ENCODE data around the gene BAG2. TPM values are rescaled to one million over a fixed set of nuclear protein-coding genes. Genes with fewer than 3 reads are reported as not detected.

BAG2 gene
- 6.8 to 7.5 TPM (median 7.2 TPM) in 5 replicates for total RNA-seq (2022; extraction: Qiagen RNA extraction)

GRCh38 chr6:57172136-57173055 is at the start of gene BAG2:
TSS of gene BAG2 (plus strand) at chr6:57172326. CDS start at chr6:57172698, 372 bp downstream.

GRCh38 chr6:57221936-57222742 is 50.0 kb downstream of the BAG2 start, which contains the start of gene RAB23:
TSS of gene RAB23 (minus strand) at chr6:57222307. CDS start at chr6:57210380, 11,927 bp downstream.

Other genes starting within 250 kb of the BAG2 start
- 0.68 to 1.1 TPM (median 0.84 TPM) in 5 replicates for gene BEND6, start 217.2 kb upstream of the BAG2 start, total RNA-seq (2022; extraction: Qiagen RNA extraction)
- gene KIAA1586, start 125.6 kb upstream of the BAG2 start, total RNA-seq (2022; extraction: Qiagen RNA extraction): 5.0 to 6.5 TPM (median 5.2 TPM) in 5 replicates
- gene ZNF451, start 82.1 kb upstream of the BAG2 start, total RNA-seq (2022; extraction: Qiagen RNA extraction): 6.6 to 12.5 TPM (median 8.0 TPM) in 5 replicates
- gene RAB23, start 50.0 kb downstream of the BAG2 start, total RNA-seq (2022; extraction: Qiagen RNA extraction): 6.7 to 8.6 TPM (median 8.2 TPM) in 5 replicates
- gene PRIM2, start 145.3 kb downstream of the BAG2 start, total RNA-seq (2022; extraction: Qiagen RNA extraction): 10.8 to 12.6 TPM (median 11.5 TPM) in 5 replicates

All from A549 treated with AZD2906 at 1 μM for 4 hours (cell line).